Measurements from ENCODE around the gene ZNF280A. TPM values are rescaled to one million over a fixed set of nuclear protein-coding genes. Genes with fewer than 3 reads are reported as not detected.

ZNF280A gene
- 0.48 and 0.61 TPM in 2 replicates for total RNA-seq (2021; fragmentation: NEBNext Ultra II Directional; extraction: Animal tissue kit (Norgen Biotek cat#: 25700))
- polyA plus RNA-seq (2011; rRNA removed): 0.06 and 0.09 TPM in 2 replicates
- 0.17 TPM for polyA plus RNA-seq (2011; cell fraction: cytosol; rRNA removed)
- 0.09 TPM for polyA plus RNA-seq (2011; cell fraction: nucleus; rRNA removed)
- polyA plus RNA-seq (2012, experiment 1 of 2): 0.13 to 0.45 TPM (median 0.29 TPM) in 4 replicates
- polyA plus RNA-seq (2012, experiment 2 of 2): 0.09 TPM
- polyA plus RNA-seq (2013, experiment 1 of 2): 0.20 TPM
- 0.20 TPM for polyA plus RNA-seq (2013, experiment 2 of 2)
- 0.50 and 0.66 TPM in 2 replicates for polyA minus RNA-seq (2011; rRNA and poly(A)+ RNA removed)
- 0.51 TPM for polyA minus RNA-seq (2011; cell fraction: cytosol; rRNA and poly(A)+ RNA removed)
- not detected for polyA minus RNA-seq (2011; cell fraction: nucleus; rRNA and poly(A)+ RNA removed)
- long read RNA-seq, experiment 1, partial matches to known transcripts: 0 of 1 reads
- long read RNA-seq, experiment 1, other reads (novel, unspliced or antisense): 1 of 1 reads
- long read RNA-seq, experiment 2: 0 reads

GRCh38 chr22:22520020-22520656 is at the start of gene ZNF280A:
Gene ZNF280A, minus strand, starts transcription at chr22:22520270. Its CDS starts 4,640 bp downstream, at chr22:22515630.
- no peak within 1 kb of the TSS for H3K9ac ChIP-seq (replicated peaks in 1 of 4; ENCODE audit: extremely low read depth in 1 of 4, low read depth in 3 of 4, low read length in 3 of 4)
- H2BK5ac ChIP-seq (ENCODE audit: low read depth, low read length): no peak within 1 kb of the TSS
- 77% methylated on average over 12 of the region's 12 CpGs; no CpG with 5 or more reads in 1 of the 2 experiments for WGBS, 2 experiments (ENCODE audit: extremely low coverage in 1 of 2, insufficient coverage in 1 of 2, insufficient read length in 1 of 2, insufficient replicate concordance in 2 of 2, low coverage in 1 of 2, low lambda C conversion rate in 2 of 2, missing lambda C conversion rate in 1 of 2)
- H3K23ac ChIP-seq (ENCODE audit: insufficient read length): no peak within 1 kb of the TSS
- H3K56ac ChIP-seq (replicated peaks; ENCODE audit: insufficient read length, low read depth, low read length): no peak within 1 kb of the TSS
- no peak within 1 kb of the TSS for H4K5ac ChIP-seq (ENCODE audit: insufficient read length, low read depth, low read length)
- no peak within 1 kb of the TSS for H4K91ac ChIP-seq (replicated peaks; ENCODE audit: insufficient read length, low read length)
- no peak within 1 kb of the TSS for H3K27ac ChIP-seq (ENCODE audit: low read depth, low read length)
- no peaks in the 10 kb centered on the region for H3K36me3 ChIP-seq (ENCODE audit: control insufficient read depth in 2 of 4, insufficient read depth in 4 of 4, low read length in 3 of 4)
- H2AFZ ChIP-seq (ENCODE audit: low read length): no peak within 1 kb of the TSS
- no peak within 1 kb of the TSS for H2BK120ac ChIP-seq (replicated peaks; ENCODE audit: low read depth, low read length)
- H3K18ac ChIP-seq (ENCODE audit: extremely low read depth, low read length): no peak within 1 kb of the TSS
- DNase-seq (ENCODE audit: low read depth in 1 of 2, low spot score in 2 of 2) (no peak), FAIRE-seq (no peak)
- no peaks in the 10 kb centered on the region for H3K4me1 ChIP-seq (replicated peaks in 1 of 4; ENCODE audit: control insufficient read depth in 3 of 4, insufficient read depth in 4 of 4, low read length in 3 of 4)
- H3K79me2 ChIP-seq (ENCODE audit: control insufficient read depth in 1 of 2, insufficient read depth in 2 of 2, low read length in 2 of 2): no peaks in the 10 kb centered on the region
- H3K4me3 ChIP-seq (ENCODE audit: extremely low read depth in 1 of 4, insufficient read depth in 2 of 4, low read depth in 3 of 4, low read length in 4 of 4): peak within 1 kb of the TSS in 1 of 4 experiments; percentile 8; a peak in 2 of 8 replicates
- H3K79me1 ChIP-seq (ENCODE audit: low read depth, low read length): no peaks in the 10 kb centered on the region
- peaks cover 4 to 40% (median 22%) of the 10 kb centered on the region in 4 experiments; a peak in 6 of 7 replicates for H3K27me3 ChIP-seq (replicated peaks in 1 of 4; ENCODE audit: control insufficient read depth in 3 of 4, extremely low read depth in 1 of 4, insufficient read depth in 3 of 4, low read length in 3 of 4)
- no peak within 1 kb of the TSS for H3K14ac ChIP-seq (ENCODE audit: insufficient read length)
- no peak within 1 kb of the TSS for H2AK5ac ChIP-seq (ENCODE audit: low read depth, low read length)
- peak in 1 of 3 experiments; percentile 1; a peak in 1 of 4 replicates for TF ChIP-seq CTCF (IDR thresholded peaks at IDR 0.05; ENCODE audit: control extremely low read depth in 1 of 3, insufficient read depth in 1 of 3, low read depth in 1 of 3, low read length in 3 of 3)
- TF ChIP-seq CTBP2 (IDR thresholded peaks at IDR 0.05; ENCODE audit: borderline replicate concordance, insufficient read depth, insufficient read length, low read length): no peak
- TF ChIP-seq BRCA1 (IDR thresholded peaks at IDR 0.05; ENCODE audit: low read depth, low read length): no peak
- TF ChIP-seq POU5F1 (IDR thresholded peaks at IDR 0.05; ENCODE audit: low read depth, low read length): no peak
- H4K20me1 ChIP-seq (replicated peaks in 1 of 2; ENCODE audit: control insufficient read depth in 1 of 2, insufficient read depth in 2 of 2, low read length in 2 of 2): no peaks in the 10 kb centered on the region
- H2BK12ac ChIP-seq (ENCODE audit: low read depth, low read length): no peak within 1 kb of the TSS
- H3K4ac ChIP-seq (replicated peaks; ENCODE audit: insufficient read length, low read depth, low read length): no peak within 1 kb of the TSS
- no peak within 1 kb of the TSS for H3K4me2 ChIP-seq (ENCODE audit: insufficient read depth in 1 of 2, low read depth in 2 of 2, low read length in 2 of 2)
- ChIA-PET CTCF (ENCODE audit: partially characterized antibody) (interaction anchor here (2.0 to 3.3 kb wide), 2 partner anchors 11 to 14 kb away, joined by 5 to 9 read pairs; partner anchors contain the start of gene ZNF280B), POLR2A (ENCODE audit: partially characterized antibody) (no interaction called here)
- H3K9me3 ChIP-seq (ENCODE audit: insufficient read depth in 2 of 2, low read depth in 1 of 2, low read length in 1 of 2): peaks cover 0 to 11% of the 10 kb centered on the region in 2 experiments; a peak in 2 of 4 replicates
- H2BK15ac ChIP-seq (ENCODE audit: low read length): no peak within 1 kb of the TSS
- no peaks in the 10 kb centered on the region; the same call in 1 of the 2 replicates for H3K23me2 ChIP-seq (ENCODE audit: low read depth, low read length)
- H2BK20ac ChIP-seq (ENCODE audit: low read length): no peak within 1 kb of the TSS
- no peak within 1 kb of the TSS for H4K8ac ChIP-seq (ENCODE audit: extremely low read depth, insufficient read depth, low read length)

All from H1 (cell line).